GM12864 (cell line): Measurements from ENCODE around the gene EXD2.

Experiments
- DNase-seq: peaks from one replicate; pipeline ENCODE4 v3.0.0-alpha.2; 2011; ENCODE audit warnings: low read depth
- H3K4me3 ChIP-seq: 2 replicates; pipeline ENCODE4 v1.5.1; 2011; ENCODE audit warnings: mild to moderate bottlenecking, low read depth, low read length, control low read depth
- CTCF ChIP-seq: IDR thresholded peaks from 2 replicates; pipeline ENCODE4 v1.5.1; 2011; ENCODE audit warnings: low read depth, mild to moderate bottlenecking, moderate library complexity, low read length, control low read depth, inconsistent platforms; ENCODE audit errors: missing control alignments

Gene EXD2

GRCh38 chr14:69267492-69267891, 76.2 kb downstream of the EXD2 start:
- no peak for DNase-seq
- no peak overlapping the region for H3K4me3 ChIP-seq
- no peak for TF ChIP-seq CTCF

- no peak for DNase-seq
- no peak overlapping the region for H3K4me3 ChIP-seq
- TF ChIP-seq CTCF = no peak
These were observed 76.9 kb downstream of the EXD2 start for GRCh38 chr14:69268223-69268622.

GRCh38 chr14:69268763-69269162, 77.5 kb downstream of the EXD2 start:
- no peak for TF ChIP-seq CTCF
- no peak for DNase-seq
- no peak overlapping the region for H3K4me3 ChIP-seq

- TF ChIP-seq CTCF = no peak
- no peak overlapping the region for H3K4me3 ChIP-seq
- no peak for DNase-seq
These were observed 78.1 kb downstream of the EXD2 start for GRCh38 chr14:69269381-69269780.

- TF ChIP-seq CTCF = no peak
- no peak for DNase-seq
- H3K4me3 ChIP-seq = no peak overlapping the region
These were observed 78.8 kb downstream of the EXD2 start for GRCh38 chr14:69270097-69270496.

GRCh38 chr14:69270795-69271708, 79.8 kb downstream of the EXD2 start:
- no peak for TF ChIP-seq CTCF
- no peak for DNase-seq
- no peak overlapping the region for H3K4me3 ChIP-seq

GRCh38 chr14:69274321-69274720, 83.0 kb downstream of the EXD2 start:
- H3K4me3 ChIP-seq = no peak overlapping the region
- DNase-seq = no peak
- TF ChIP-seq CTCF = no peak
